Left colon (tissue), 2 donors: ENCODE data around the gene SLX1A. TPM values are rescaled to one million over a fixed set of nuclear protein-coding genes. Genes with fewer than 3 reads are reported as not detected.
A peak's percentile ranks its signal among the peaks of the same experiment; 100 is the strongest.
"Not testable (repeated sequence)": the region's sequence is repeated elsewhere in the genome, so short reads cannot be mapped to it uniquely, and the experiment has no call there.

Experiments used
- ATAC-seq: fragments of 200-7000 bp; cut with Tn5 transposase; one replicate; pipeline ENCODE4 v1.9.1; 2020; ENCODE audit warnings: mild to moderate bottlenecking, moderate library complexity
- DNase-seq, 2 donors: peaks; one replicate each; pipeline ENCODE4 v3.0.0-alpha.2; 2020
- intact Hi-C, 2 donors: fragments of 100-400 bp; cut with DNase I in 1 of 2; cut with micrococcal nuclease in 1 of 2; formaldehyde crosslinking; loops; one replicate each; pipeline versions ENCODE4 v1.11.2 to v1.14.0; 2022; cut with DNase I, micrococcal nuclease
- total RNA-seq, 2 donors: library from RNA; stranded (reverse); fragmentation: NEBNext Ultra II Directional; extraction: Animal tissue kit (Norgen Biotek cat#: 25700); gene quantifications; one replicate each; pipeline ENCODE4 v1.2.1, GENCODE V29; 2021
- donor health status: DM: no; HTN: no; CAD: no.
- donor health status: DM: yes; HTN: yes; CAD: no.

SLX1A gene
- total RNA-seq, 2 donors from 2014 or later: 84.5 to 86.9 TPM

- DNase-seq, intact Hi-C loops: not testable (repeated sequence)
- ATAC-seq: peak; percentile 49
Observed at GRCh38 chr16:30206252-30206651, 12.6 kb downstream of the SLX1A start.

- DNase-seq: peak; percentile 15 to 33
- intact Hi-C loops: not testable (repeated sequence)
- ATAC-seq: peak; percentile 60
Observed at GRCh38 chr16:30207063-30207704, 13.5 kb downstream of the SLX1A start.

- DNase-seq (peak in 1 of 2 donors; percentile 66), ATAC-seq (peak; percentile 55)
- intact Hi-C loops: not testable (repeated sequence)
Observed at GRCh38 chr16:30209032-30209431, 15.4 kb downstream of the SLX1A start.

- intact Hi-C loops, ATAC-seq: not testable (repeated sequence)
Observed at GRCh38 chr16:30211414-30211813, 17.7 kb downstream of the SLX1A start.

GRCh38 chr16:30217082-30217481 is 23.4 kb downstream of the SLX1A start:
- ATAC-seq, intact Hi-C loops: not testable (repeated sequence)
- peak in 1 of 2 donors; percentile 1 for DNase-seq

More at GRCh38 chr16:30211414-30211813, 17.7 kb downstream of the SLX1A start:
- DNase-seq: not testable (repeated sequence)

Other genes with a start within 250 kb of the SLX1A start
- 100 to 1,000 TPM; 187 to 192 TPM for gene TMEM219, start 231.8 kb upstream of the SLX1A start, total RNA-seq
- gene TAOK2, start 220.0 kb upstream of the SLX1A start, total RNA-seq: 10 to 100 TPM; 44.5 TPM
- gene HIRIP3, start 198.3 kb upstream of the SLX1A start, total RNA-seq: 10 to 100 TPM in 1 of 2 donors, 1 to 10 TPM in 1; 7.6 to 11.9 TPM
- gene INO80E, start 197.6 kb upstream of the SLX1A start, total RNA-seq: 10 to 100 TPM; 61.4 to 73.7 TPM
- gene DOC2A, start 182.8 kb upstream of the SLX1A start, total RNA-seq: 1 to 10 TPM; 7.5 to 9.2 TPM
- not detected for gene C16orf92, start 170.7 kb upstream of the SLX1A start, total RNA-seq
- under 1 TPM in 1 of 2 donors, not detected in 1; 0.31 TPM for gene TLCD3B, start 162.6 kb upstream of the SLX1A start, total RNA-seq
- gene ALDOA, start 128.1 kb upstream of the SLX1A start, total RNA-seq: 1,000 to 10,000 TPM; 1,798 to 1,835 TPM
- 100 to 1,000 TPM; 101 to 106 TPM for gene PPP4C, start 117.9 kb upstream of the SLX1A start, total RNA-seq
- 1 to 10 TPM in 1 of 2 donors, under 1 TPM in 1; 0.92 to 1.1 TPM for gene TBX6, start 102.0 kb upstream of the SLX1A start, total RNA-seq
- 10 to 100 TPM; 30.5 to 58.2 TPM for gene YPEL3, start 97.7 kb upstream of the SLX1A start, total RNA-seq
- gene GDPD3, start 80.3 kb upstream of the SLX1A start, total RNA-seq: 10 to 100 TPM; 62.3 to 88.7 TPM
- gene MAPK3, start 70.7 kb upstream of the SLX1A start, total RNA-seq: 100 to 1,000 TPM; 354 to 370 TPM
- 10 to 100 TPM in 1 of 2 donors, 1 to 10 TPM in 1; 7.6 to 24.5 TPM for gene CORO1A, start 10.3 kb upstream of the SLX1A start, total RNA-seq
- gene BOLA2B, start 209 bp upstream of the SLX1A start, total RNA-seq: 100 to 1,000 TPM; 156 to 192 TPM
- 10 to 100 TPM; 72.3 to 92.6 TPM for gene SULT1A3, start 5.4 kb downstream of the SLX1A start, total RNA-seq
- gene NPIPB13, start 54.6 kb downstream of the SLX1A start, total RNA-seq: 10 to 100 TPM in 1 of 2 donors, 1 to 10 TPM in 1; 9.7 to 21.1 TPM
- gene CD2BP2, start 161.4 kb downstream of the SLX1A start, total RNA-seq: 10 to 100 TPM; 57.3 to 65.2 TPM
- 10 to 100 TPM; 46.2 to 46.4 TPM for gene TBC1D10B, start 176.6 kb downstream of the SLX1A start, total RNA-seq
- not detected for gene MYL11, start 180.9 kb downstream of the SLX1A start, total RNA-seq
- 1 to 10 TPM; 3.6 to 5.7 TPM for gene SEPTIN1, start 188.7 kb downstream of the SLX1A start, total RNA-seq
- 1 to 10 TPM; 5.6 to 8.4 TPM for gene ZNF48, start 201.5 kb downstream of the SLX1A start, total RNA-seq
- gene ZNF771, start 213.7 kb downstream of the SLX1A start, total RNA-seq: 1 to 10 TPM; 3.2 to 4.4 TPM
- gene DCTPP1, start 236.2 kb downstream of the SLX1A start, total RNA-seq: 100 to 1,000 TPM in 1 of 2 donors, 10 to 100 TPM in 1; 76.7 to 102 TPM